ENCODE data around the gene DNAJA1.
"Not testable (repeated sequence)": the region's sequence is repeated elsewhere in the genome, so short reads cannot be mapped to it uniquely, and the experiment has no call there.

DNAJA1 gene

DNA sequence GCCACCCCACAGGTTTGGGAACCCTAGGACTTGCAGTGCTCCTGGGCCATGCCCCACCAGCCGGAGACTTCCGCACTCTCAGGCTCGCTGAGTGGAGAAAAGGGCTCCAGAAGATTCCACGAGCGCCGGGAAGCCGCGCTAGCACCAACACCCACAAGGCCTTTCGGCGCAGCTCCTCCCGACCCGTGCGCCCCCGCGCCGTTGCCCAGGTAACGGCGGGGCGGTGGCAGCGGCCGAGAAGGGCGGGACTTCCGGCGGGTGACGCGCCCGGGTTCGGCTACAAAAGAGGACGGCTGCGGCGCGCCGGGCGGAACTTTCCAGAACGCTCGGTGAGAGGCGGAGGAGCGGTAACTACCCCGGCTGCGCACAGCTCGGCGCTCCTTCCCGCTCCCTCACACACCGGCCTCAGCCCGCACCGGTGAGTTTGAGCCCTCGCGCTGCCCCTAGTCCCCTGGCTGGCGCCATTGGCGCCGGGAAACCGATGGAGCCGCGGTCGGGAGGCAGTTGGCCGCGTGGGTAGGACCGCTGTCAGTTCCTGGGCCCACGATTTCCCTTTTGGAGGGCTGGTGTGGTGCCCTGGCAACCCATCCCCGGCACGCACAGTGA is at the start of gene DNAJA1:
Gene DNAJA1, plus strand, starts transcription at position 308 of the 606 bp plus-strand sequence. CDS start 1,212 bp downstream, outside the sequence.
- intact Hi-C loops (cut with DNase I): loop anchor here (2.0 kb wide), 1 partner anchor 24 kb away; the partner anchor contains the start of gene APTX
- peak; percentile 88 to 99 (median 97) for DNase-seq

DNA sequence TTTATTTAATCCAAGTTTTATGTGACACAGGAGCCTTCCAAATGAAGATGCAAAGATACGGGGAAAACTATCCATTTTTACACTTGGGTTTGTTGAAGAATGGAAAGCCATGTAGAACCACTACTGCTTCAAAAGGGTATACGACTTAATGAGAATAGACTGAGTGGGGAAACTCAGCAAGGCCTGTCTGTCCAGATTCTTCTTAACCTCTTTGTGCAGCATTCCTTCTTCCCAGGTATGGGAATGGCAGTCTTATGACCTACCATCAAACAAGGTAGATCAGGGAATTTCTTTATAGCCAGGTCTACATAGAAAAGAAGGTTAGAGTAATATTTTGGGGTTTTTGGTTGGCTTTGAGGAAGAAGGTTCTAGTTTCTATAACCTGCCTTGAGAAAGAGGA is 47.0 kb upstream of the DNAJA1 start:
- intact Hi-C loops (cut with DNase I): no loop called here
- DNase-seq: no peak

DNA sequence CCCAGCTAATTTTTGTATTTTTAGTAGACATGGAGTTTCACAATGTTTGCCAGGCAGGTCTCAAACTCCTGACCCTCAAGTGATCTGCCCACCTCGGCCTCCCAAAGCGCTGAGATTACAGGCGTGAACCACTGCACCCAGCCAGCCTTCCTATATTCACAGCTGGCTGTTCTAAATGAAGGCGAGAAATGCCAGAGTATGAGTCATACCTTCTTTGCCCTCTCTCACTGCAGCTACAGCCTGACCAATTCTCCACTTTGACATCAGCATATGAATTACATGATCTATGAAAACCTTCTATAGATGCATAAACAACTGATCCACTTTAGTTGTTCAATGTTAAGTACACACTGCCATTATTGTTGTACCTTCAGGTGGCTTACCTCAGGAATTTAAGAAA is 38.1 kb upstream of the DNAJA1 start:
- intact Hi-C loops (cut with DNase I): no loop called here
- no peak for DNase-seq

- intact Hi-C loops (cut with DNase I): no loop called here
- no peak for DNase-seq
Observed at GRCh38 chr9:32989660-32990059, 35.4 kb upstream of the DNAJA1 start.

DNA sequence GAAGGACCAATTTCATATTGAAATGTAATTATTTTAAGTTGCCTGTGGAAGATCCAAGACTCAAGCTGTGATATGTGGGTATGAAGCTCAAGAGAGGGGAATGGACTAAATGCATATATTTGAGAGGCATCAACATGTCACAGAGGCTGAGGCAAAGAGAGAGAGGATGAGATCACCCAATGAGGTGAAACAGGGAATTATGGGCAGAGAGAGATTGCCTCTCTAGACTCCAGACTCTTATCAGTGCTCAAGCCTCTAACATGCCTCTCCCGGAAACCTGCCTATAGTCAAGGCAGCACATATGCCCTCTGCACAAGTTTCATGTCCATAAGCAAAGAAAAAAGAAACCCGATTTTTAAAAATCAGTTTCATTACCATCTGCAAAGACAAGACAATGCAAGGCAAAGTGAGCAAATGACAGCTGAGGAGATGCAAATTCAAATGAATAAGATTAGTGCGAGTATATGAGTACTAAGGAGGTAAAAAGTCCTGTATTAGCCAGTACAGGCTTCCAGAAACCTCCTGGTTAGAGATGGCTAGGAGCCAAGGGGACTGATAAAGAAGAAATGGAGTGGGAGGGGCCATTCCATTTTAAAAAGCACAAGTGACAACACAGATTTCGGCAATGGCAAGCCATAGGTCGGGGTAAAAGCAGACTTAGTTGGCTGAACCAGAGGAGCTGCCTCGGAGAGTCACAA is 33.0 kb upstream of the DNAJA1 start:
- DNase-seq: no peak
- intact Hi-C loops (cut with DNase I): no loop called here

DNA sequence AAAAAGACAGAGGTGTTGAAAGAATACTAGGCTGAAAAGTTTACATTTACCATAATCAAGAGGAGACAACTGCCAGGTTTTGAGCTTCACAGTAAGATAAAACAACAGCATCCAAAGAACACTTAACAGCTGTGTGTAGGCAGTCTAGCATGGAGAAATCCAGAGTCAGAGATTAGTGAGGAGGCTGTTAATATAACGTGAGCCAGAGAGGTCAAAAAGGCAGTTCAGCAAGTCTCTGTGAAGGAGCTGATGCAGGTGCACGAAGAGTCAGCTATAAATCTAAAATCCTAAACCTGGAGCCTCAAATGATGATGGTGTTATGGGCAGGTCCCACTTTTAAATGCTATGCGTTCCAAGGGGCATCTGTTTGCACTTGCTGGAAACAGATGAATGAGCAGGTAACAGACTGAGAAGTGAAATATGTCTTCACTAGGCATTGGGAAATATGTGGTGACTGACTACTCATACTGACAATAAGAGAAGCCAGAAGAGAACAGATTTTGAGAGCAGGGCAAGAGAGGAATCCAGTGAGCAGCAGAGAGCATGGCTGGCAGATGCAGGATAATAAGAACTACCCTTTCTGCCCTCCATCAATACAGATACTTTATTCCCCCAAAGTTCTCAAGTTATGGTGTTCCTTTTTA is 32.4 kb upstream of the DNAJA1 start:
- intact Hi-C loops (cut with DNase I): no loop called here
- DNase-seq: peak in 7 of 42 donors; percentile 8 to 47 (median 16)

DNA sequence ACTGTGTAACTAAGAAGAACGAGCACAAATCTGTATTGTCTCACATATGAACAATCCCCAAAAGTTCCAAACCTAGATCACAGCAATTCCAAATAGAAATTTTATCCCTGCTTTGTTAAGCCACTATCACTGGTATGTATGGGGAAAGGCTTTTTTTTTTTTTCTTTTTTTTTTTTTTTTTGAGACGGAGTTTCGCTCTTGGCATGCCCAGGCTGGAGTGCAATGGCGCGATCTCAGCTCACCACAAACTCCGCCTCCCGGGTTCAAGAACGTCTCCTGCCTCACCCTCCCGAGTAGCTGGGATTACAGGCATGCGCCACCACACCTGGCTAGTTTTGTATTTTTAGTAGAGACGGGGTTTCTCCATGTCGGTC is 24.4 kb upstream of the DNAJA1 start:
- peak in 20 of 42 donors; percentile 12 to 51 (median 19) for DNase-seq
- intact Hi-C loops (cut with DNase I): loop anchor here (2.0 kb wide), 1 partner anchor 24 kb away; the partner anchor contains the start of gene DNAJA1

GRCh38 chr9:33005335-33005734 is 19.7 kb upstream of the DNAJA1 start:
- DNase-seq; intact Hi-C loops (cut with DNase I): not testable (repeated sequence)

DNA sequence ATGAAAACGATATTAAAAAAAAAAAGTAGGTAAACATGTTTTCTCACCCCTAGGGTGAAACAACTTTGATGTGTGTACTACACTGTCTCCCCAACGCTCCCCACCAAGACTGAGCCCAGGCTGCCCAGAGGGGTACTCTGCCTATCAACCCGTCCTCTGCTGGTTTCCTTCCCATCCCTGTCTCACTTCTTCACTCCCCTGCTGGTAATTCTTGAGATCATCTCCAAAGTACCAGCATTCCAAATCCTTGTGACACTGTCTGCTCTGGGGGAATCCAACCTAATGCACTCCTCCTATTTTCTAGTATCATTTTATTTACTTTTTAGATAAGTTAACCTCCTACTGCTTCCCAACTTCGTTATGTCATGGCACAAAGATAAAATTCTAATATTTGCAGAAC is 17.3 kb upstream of the DNAJA1 start:
- intact Hi-C loops (cut with DNase I): no loop called here
- DNase-seq: no peak

GRCh38 chr9:33011831-33012230 is 13.2 kb upstream of the DNAJA1 start:
- intact Hi-C loops (cut with DNase I): no loop called here
- no peak for DNase-seq

DNA sequence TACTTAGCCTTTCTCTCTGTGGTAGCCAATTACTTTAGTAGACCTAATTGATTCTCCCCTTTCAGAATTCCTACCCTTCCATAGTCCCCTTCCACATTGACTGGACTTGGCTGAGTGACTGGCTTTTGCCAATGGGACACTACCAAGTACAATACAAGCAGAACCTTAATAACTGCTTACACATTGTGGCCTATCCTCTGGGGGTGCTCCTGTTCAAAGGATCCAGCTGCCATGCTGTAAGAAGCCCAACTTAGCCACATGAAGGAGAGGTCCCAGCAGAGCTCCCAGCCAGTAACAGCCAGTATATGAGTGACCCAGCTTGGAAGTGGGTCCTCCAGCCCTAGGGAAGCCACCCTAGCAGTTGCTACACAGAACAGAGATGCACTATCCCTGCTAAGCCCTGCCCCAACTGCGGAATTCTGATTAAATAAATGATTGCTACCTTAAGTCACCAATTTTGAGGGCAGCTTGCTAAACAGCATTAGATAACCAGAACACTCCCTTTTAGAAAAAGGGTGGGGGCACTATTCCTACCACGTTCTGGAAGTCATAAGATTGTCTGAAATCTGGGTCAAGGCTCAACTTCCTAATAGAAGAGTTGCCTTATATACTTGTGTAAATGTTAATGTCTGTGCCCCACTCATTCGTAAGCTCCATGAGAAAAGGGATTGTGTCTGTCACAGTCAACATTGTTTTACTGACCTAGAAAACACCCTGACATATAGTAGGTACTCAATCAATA is 12.6 kb upstream of the DNAJA1 start:
- DNase-seq: no peak
- intact Hi-C loops (cut with DNase I): no loop called here

- no peak for DNase-seq
- intact Hi-C loops (cut with DNase I): no loop called here
Observed at GRCh38 chr9:33013962-33014664, 11.0 kb upstream of the DNAJA1 start.

- DNase-seq: no peak
- intact Hi-C loops (cut with DNase I): no loop called here
Observed at GRCh38 chr9:33014665-33015014, 10.4 kb upstream of the DNAJA1 start.

DNA sequence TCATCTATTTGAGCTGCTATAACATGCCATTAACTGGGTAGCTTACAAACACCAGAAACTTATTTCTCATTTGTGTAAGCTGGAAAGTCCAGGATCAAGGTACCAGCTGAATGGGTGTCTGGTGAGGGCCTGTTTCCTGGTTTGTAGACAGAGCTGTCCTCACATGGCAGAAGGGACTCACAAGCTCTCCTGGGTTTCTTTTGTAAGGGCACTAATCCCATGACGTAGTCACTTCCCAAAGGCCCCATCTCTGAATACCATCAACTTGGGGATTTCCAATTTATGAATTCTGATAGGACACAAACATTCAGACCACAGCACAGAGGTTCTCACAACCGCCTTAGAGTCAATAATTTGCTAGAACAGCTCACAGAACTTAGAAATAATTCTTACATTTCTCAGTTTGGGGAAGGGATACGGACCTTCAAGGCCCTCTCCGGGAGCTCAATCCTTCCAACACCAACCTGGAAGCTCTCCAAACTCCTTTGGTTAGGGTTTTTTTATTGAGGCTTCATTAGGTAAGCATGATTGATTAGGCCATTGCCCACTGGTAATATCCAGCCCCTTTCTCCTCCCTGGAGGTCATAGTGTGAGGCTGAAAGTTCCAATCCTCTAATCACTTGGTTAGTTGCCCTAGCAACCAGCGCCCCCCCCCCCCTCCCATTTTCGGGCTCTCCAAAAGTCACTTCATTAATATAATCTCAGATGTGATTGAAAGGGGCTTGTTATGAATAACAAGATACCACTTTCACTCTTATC is 7.6 kb upstream of the DNAJA1 start:
- intact Hi-C loops (cut with DNase I): no loop called here
- no peak for DNase-seq

- DNase-seq: no peak
- intact Hi-C loops (cut with DNase I): no loop called here
Observed at GRCh38 chr9:33019797-33020196, 5.3 kb upstream of the DNAJA1 start.

GRCh38 chr9:33022303-33022702 is 2.8 kb upstream of the DNAJA1 start:
- DNase-seq: no peak
- intact Hi-C loops (cut with DNase I): no loop called here

GRCh38 chr9:33022755-33023154 is 2.3 kb upstream of the DNAJA1 start:
- DNase-seq: no peak
- intact Hi-C loops (cut with DNase I): no loop called here

DNA sequence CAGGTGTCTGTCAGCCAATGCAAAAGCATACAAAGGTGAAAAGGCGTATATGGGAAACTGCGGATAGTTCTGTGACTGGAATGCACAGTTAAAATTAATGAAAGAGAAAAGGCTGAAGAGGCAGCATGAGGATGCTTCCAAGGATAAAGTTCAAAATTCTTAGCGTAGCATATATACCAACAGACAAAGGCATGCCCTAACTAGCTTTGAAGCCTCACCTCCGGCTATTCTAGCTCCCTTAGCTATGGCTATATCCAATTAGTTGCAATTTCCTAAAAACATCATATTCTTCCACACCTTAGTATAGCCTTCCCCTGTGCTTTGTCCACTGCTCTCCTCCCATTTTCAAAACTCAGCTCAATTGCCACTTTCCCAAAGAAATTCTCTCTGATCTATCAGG is 1.4 kb upstream of the DNAJA1 start:
- no peak for DNase-seq
- intact Hi-C loops (cut with DNase I): loop anchor here (2.0 kb wide), 1 partner anchor 23 kb away; the partner anchor contains the start of gene APTX

Data from head of caudate nucleus (tissue), 42 donors.